GM12891 (cell line): ENCODE measurements around the gene WDR81.

Source experiments
- POLR2A ChIP-seq: IDR thresholded peaks from 2 replicates; pipeline ENCODE4 v1.6.1; 2011; ENCODE audit warnings: low read depth, low read length, control low read depth
- POLR2AphosphoS5 ChIP-seq: IDR thresholded peaks from 2 replicates; pipeline ENCODE4 v1.6.1; 2011; ENCODE audit warnings: low read depth, low read length, control low read depth
- TAF1 ChIP-seq: IDR thresholded peaks from 2 replicates; pipeline ENCODE4 v1.6.1; 2011; ENCODE audit warnings: low read depth, low read length, control low read depth

- TF ChIP-seq POLR2A (no peak), TAF1 (no peak), POLR2AphosphoS5 (no peak)
Measured at GRCh38 chr17:1745513-1746020, 21.1 kb downstream of the WDR81 start.
